ENCODE measurements around the gene KCTD14. TPM values are rescaled to one million over a fixed set of nuclear protein-coding genes. Genes with fewer than 3 reads are reported as not detected.

The KCTD14 gene
- total and polyA plus RNA-seq, 9 of the 15 experiments (the other 6 are each of a cell fraction or from before 2014, with no cell fraction given) = 0.04 to 0.30 (median 0.11) TPM; not detected in 2

DNA sequence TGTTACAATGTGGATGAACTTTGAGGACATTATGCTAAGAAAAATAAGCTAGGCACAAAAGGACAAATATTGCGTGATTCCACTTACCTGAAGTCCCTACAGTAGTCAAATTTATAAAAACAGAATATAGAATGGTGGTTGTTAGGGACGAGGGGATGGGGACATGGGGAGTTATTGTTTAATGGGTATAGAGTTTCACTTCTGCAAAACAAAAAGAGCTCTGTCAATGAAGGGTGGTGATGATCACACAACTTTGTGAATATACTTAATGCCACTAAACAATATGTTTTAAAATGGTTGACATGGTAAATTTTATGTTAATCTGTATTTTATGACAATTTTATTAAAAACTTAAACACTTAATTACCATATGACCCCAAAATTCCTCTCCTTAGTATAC is 54.7 kb downstream of the KCTD14 start:
- Histone ChIP-seq H3K79me2 (ENCODE audit: control insufficient read depth, insufficient read depth, low read length) (no peaks in the 10 kb centered on the region), H3K4me3 (no peak overlapping the region), H3K9me3 (replicated peaks; ENCODE audit: control insufficient read depth, insufficient read depth, low read depth, low read length) (no peaks in the 10 kb centered on the region), H3K4me2 (ENCODE audit: insufficient read depth, low read length) (no peak overlapping the region), H3K9ac (ENCODE audit: insufficient read depth in 1 of 2, low read depth in 2 of 2, low read length in 2 of 2) (no peak overlapping the region), H3K9me1 (ENCODE audit: control insufficient read depth, insufficient read depth, low read length) (no peaks in the 10 kb centered on the region), H3K27me3 (ENCODE audit: control insufficient read depth in 2 of 2, insufficient read depth in 2 of 2, low read length in 2 of 2) (no peaks in the 10 kb centered on the region), H3K36me3 (ENCODE audit: control insufficient read depth, insufficient read depth, low read length) (peaks cover 20% of the 10 kb centered on the region), H4K20me1 (replicated peaks; ENCODE audit: control insufficient read depth, insufficient read depth, low read length) (no peaks in the 10 kb centered on the region), H3K27ac (ENCODE audit: extremely low read depth, low read depth, low read length) (no peak overlapping the region), H3K4me1 (replicated peaks in 1 of 2; ENCODE audit: control insufficient read depth in 2 of 2, insufficient read depth in 2 of 2, low read length in 2 of 2) (no peaks in the 10 kb centered on the region), H2AFZ (ENCODE audit: low read depth, low read length) (no peak overlapping the region)
- POLR2A ChIA-PET = no interaction called here
- FAIRE-seq = no peak
- WGBS (ENCODE audit: insufficient coverage, low coverage, missing lambda C conversion rate) = 97% methylated on average over 2 of the region's 2 CpGs
- no peak for DNase-seq (ENCODE audit: extremely low read depth in 1 of 4, low spot score in 3 of 4)
- BruUV-seq (replicated peaks) = no TSS peak
- intact Hi-C loops (cut with micrococcal nuclease) (no loop called here), in situ Hi-C loops (cut with MboI) (no loop called here)
- ATAC-seq = no peak
- CTCF ChIA-PET (ENCODE audit: low intra/inter-chr PET ratio) = no interaction called here
- TF ChIP-seq MCM2 (IDR thresholded peaks at IDR 0.05; ENCODE audit: low read depth) (no peak), CHCHD3 (CRISPR knock-in tag; IDR thresholded peaks at IDR 0.05) (no peak), ZNF764 (CRISPR knock-in tag; IDR thresholded peaks at IDR 0.05; ENCODE audit: low read depth) (no peak), ZNF212 (CRISPR knock-in tag; IDR thresholded peaks at IDR 0.05) (no peak), SRSF1 (IDR thresholded peaks at IDR 0.05; ENCODE audit: low read depth, low read length) (no peak), RFX5 (IDR thresholded peaks at IDR 0.05; ENCODE audit: low read depth, low read length) (no peak), NCOA6 (IDR thresholded peaks at IDR 0.05) (no peak), ZKSCAN3 (CRISPR knock-in tag; IDR thresholded peaks at IDR 0.05) (no peak)
- TF ChIP-seq, protein P1, sequence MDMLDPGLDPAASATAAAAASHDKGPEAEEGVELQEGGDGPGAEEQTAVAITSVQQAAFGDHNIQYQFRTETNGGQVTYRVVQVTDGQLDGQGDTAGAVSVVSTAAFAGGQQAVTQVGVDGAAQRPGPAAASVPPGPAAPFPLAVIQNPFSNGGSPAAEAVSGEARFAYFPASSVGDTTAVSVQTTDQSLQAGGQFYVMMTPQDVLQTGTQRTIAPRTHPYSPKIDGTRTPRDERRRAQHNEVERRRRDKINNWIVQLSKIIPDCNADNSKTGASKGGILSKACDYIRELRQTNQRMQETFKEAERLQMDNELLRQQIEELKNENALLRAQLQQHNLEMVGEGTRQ (CRISPR knock-in tag; IDR thresholded peaks at IDR 0.05) = no peak
- TF ChIP-seq, protein P2, sequence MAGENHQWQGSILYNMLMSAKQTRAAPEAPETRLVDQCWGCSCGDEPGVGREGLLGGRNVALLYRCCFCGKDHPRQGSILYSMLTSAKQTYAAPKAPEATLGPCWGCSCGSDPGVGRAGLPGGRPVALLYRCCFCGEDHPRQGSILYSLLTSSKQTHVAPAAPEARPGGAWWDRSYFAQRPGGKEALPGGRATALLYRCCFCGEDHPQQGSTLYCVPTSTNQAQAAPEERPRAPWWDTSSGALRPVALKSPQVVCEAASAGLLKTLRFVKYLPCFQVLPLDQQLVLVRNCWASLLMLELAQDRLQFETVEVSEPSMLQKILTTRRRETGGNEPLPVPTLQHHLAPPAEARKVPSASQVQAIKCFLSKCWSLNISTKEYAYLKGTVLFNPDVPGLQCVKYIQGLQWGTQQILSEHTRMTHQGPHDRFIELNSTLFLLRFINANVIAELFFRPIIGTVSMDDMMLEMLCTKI (IDR thresholded peaks at IDR 0.05; ENCODE audit: partially characterized antibody) = no peak
- TF ChIP-seq, protein P3, sequence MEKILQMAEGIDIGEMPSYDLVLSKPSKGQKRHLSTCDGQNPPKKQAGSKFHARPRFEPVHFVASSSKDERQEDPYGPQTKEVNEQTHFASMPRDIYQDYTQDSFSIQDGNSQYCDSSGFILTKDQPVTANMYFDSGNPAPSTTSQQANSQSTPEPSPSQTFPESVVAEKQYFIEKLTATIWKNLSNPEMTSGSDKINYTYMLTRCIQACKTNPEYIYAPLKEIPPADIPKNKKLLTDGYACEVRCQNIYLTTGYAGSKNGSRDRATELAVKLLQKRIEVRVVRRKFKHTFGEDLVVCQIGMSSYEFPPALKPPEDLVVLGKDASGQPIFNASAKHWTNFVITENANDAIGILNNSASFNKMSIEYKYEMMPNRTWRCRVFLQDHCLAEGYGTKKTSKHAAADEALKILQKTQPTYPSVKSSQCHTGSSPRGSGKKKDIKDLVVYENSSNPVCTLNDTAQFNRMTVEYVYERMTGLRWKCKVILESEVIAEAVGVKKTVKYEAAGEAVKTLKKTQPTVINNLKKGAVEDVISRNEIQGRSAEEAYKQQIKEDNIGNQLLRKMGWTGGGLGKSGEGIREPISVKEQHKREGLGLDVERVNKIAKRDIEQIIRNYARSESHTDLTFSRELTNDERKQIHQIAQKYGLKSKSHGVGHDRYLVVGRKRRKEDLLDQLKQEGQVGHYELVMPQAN (IDR thresholded peaks at IDR 0.05; ENCODE audit: borderline replicate concordance) = no peak
- TF ChIP-seq, protein P4, sequence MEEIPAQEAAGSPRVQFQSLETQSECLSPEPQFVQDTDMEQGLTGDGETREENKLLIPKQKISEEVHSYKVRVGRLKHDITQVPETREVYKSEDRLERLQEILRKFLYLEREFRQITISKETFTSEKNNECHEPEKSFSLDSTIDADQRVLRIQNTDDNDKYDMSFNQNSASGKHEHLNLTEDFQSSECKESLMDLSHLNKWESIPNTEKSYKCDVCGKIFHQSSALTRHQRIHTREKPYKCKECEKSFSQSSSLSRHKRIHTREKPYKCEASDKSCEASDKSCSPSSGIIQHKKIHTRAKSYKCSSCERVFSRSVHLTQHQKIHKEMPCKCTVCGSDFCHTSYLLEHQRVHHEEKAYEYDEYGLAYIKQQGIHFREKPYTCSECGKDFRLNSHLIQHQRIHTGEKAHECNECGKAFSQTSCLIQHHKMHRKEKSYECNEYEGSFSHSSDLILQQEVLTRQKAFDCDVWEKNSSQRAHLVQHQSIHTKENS (CRISPR knock-in tag; IDR thresholded peaks at IDR 0.05) = no peak
- TF ChIP-seq, protein P5, sequence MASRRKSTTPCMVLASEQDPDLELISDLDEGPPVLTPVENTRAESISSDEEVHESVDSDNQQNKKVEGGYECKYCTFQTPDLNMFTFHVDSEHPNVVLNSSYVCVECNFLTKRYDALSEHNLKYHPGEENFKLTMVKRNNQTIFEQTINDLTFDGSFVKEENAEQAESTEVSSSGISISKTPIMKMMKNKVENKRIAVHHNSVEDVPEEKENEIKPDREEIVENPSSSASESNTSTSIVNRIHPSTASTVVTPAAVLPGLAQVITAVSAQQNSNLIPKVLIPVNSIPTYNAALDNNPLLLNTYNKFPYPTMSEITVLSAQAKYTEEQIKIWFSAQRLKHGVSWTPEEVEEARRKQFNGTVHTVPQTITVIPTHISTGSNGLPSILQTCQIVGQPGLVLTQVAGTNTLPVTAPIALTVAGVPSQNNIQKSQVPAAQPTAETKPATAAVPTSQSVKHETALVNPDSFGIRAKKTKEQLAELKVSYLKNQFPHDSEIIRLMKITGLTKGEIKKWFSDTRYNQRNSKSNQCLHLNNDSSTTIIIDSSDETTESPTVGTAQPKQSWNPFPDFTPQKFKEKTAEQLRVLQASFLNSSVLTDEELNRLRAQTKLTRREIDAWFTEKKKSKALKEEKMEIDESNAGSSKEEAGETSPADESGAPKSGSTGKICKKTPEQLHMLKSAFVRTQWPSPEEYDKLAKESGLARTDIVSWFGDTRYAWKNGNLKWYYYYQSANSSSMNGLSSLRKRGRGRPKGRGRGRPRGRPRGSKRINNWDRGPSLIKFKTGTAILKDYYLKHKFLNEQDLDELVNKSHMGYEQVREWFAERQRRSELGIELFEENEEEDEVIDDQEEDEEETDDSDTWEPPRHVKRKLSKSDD (conservative IDR thresholded peaks at IDR 0.05; ENCODE audit: low read length) = no peak
- TF ChIP-seq, protein P6, sequence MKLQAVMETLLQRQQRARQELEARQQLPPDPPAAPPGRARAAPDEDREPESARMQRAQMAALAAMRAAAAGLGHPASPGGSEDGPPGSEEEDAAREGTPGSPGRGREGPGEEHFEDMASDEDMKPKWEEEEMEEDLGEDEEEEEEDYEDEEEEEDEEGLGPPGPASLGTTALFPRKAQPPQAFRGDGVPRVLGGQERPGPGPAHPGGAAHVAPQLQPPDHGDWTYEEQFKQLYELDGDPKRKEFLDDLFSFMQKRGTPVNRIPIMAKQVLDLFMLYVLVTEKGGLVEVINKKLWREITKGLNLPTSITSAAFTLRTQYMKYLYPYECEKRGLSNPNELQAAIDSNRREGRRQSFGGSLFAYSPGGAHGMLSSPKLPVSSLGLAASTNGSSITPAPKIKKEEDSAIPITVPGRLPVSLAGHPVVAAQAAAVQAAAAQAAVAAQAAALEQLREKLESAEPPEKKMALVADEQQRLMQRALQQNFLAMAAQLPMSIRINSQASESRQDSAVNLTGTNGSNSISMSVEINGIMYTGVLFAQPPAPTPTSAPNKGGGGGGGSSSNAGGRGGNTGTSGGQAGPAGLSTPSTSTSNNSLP (IDR thresholded peaks at IDR 0.05; ENCODE audit: borderline replicate concordance, low read depth, low read length) = no peak
